T-helper 2 cell treated with Interferon-gamma antibody and Interleukin-4, amounts not matched to agents 5 μg/mL and 100 μg/mL, for 36 hours (primary cell): ENCODE results near the gene GRHPR.
"Not testable (repeated sequence)": the region's sequence is repeated elsewhere in the genome, so short reads cannot be mapped to it uniquely, and the experiment has no call there.

Source experiments
- DNase-seq: peaks from one replicate; pipeline ENCODE4 v3.0.0; 2021; ENCODE audit warnings: low spot score
- H3K27ac Mint-ChIP-seq: one replicate; pipeline ENCODE4 v1.8.0; 2021; ENCODE audit warnings: mild to moderate bottlenecking, mixed read lengths
- H3K27me3 Mint-ChIP-seq: one replicate; pipeline ENCODE4 v1.8.0; 2021; ENCODE audit warnings: low read depth, mixed read lengths
- H3K36me3 Mint-ChIP-seq: one replicate; pipeline ENCODE4 v1.8.0; 2021; ENCODE audit warnings: low read depth, mixed read lengths
- H3K4me1 Mint-ChIP-seq: one replicate; pipeline ENCODE4 v1.8.0; 2021; ENCODE audit warnings: low read depth, mixed read lengths
- H3K4me3 Mint-ChIP-seq: one replicate; pipeline ENCODE4 v1.8.0; 2022; ENCODE audit warnings: mild to moderate bottlenecking, moderate library complexity, mixed read lengths
- H3K9me3 Mint-ChIP-seq: one replicate; pipeline ENCODE4 v1.8.0; 2021; ENCODE audit warnings: mixed read lengths

The GRHPR gene

DNA sequence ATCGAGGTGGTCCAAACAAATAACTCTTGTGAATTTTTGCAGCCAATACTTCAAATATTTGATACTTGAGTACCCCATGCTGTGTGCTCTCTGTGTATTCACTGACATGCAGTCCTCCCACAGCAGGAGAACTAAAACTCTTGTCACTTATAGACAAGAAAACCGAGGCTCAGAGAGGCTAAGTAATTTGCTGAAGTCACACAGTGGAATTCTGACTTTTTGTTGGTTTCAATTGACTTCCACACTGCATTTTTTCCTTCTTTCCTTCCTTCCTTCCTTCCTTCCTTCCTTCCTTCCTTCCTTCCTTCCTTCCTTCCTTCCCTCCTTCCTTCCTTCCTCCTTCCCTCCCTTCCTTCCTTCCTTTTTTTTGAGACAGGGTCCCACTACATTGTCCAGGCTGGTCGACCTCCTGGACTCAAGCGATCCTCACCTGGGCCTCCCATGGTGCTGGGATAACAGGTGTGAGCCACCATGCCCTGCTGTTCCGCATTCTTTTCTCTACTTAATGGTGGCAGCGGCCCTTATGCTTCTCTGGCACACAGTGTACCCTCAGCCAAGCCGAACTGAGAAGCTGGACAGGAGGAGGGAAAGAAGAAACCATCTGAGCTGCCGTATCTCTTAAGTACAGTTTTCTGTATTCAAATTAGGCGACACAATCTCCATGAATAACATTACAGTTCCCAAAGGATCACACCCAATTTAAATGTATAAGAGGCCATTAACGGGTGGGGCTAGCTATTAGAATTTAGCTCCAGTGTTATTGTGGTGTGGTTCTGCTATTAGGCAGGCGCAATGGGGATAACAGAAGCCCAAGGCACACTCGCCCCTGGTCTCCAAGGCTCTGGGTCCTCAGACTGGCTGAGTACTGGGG, 38.4 kb upstream of the GRHPR start:
- DNase-seq, result no peak

DNA sequence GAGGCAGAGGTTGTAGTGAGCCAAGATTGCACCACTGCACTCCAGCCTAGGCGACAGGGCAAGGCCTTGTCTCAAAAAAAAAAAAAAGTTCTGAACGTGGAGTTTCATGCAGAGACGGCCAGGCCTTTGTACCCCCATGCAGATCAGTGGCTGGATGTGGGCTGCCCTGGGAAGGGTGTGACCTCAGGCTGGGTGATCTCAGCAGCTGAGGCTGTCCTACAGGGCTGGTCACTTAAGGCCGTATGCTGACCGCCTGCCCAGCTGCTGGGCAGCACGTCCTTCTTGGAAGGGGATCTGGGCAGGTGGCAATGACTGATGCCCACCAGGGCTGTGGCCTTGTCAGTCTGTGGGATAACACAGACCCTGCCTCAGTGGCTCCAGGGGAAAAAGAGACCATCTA, 37.2 kb upstream of the GRHPR start:
- no peaks in the 10 kb centered on the region for H3K36me3 Mint-ChIP-seq
- no peaks in the 10 kb centered on the region for H3K9me3 Mint-ChIP-seq
- no peaks in the 10 kb centered on the region for H3K4me1 Mint-ChIP-seq
- no peak overlapping the region for H3K4me3 Mint-ChIP-seq
- H3K27ac Mint-ChIP-seq, result no peak overlapping the region
- DNase-seq, result no peak
- H3K27me3 Mint-ChIP-seq, result peaks cover 3% of the 10 kb centered on the region

More for the DNA sequence above, 38.4 kb upstream of the GRHPR start:
- H3K4me3 Mint-ChIP-seq, result no peak overlapping the region
- H3K9me3 Mint-ChIP-seq, result no peaks in the 10 kb centered on the region
- H3K4me1 Mint-ChIP-seq, result no peaks in the 10 kb centered on the region
- no peaks in the 10 kb centered on the region for H3K36me3 Mint-ChIP-seq
- H3K27ac Mint-ChIP-seq, result no peak overlapping the region
- H3K27me3 Mint-ChIP-seq, result peaks cover 7% of the 10 kb centered on the region

DNA sequence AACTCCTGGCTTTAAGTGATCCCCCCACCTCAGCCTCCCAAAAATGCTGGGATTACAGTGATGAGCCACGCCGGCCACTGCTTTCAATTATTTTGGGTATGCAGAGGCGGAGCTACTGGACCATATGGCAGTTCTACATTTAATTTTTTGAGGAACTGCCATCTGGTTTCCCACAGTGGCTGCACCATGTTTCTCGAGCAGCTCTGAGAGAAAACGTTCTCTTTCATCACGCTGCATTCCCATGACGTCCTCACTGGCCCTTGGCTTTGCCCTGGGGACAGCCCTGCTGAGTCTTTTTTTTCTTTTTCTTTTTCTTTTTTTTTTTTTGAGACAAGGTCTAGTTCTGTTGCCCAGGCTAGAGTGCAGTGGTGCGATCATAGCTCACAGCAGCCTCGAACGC, 35.5 kb upstream of the GRHPR start:
- peaks cover 3% of the 10 kb centered on the region for H3K4me1 Mint-ChIP-seq
- no peak overlapping the region for H3K27ac Mint-ChIP-seq
- H3K9me3 Mint-ChIP-seq, result no peaks in the 10 kb centered on the region
- peaks cover 3% of the 10 kb centered on the region for H3K27me3 Mint-ChIP-seq
- DNase-seq, result no peak
- no peak overlapping the region for H3K4me3 Mint-ChIP-seq
- no peaks in the 10 kb centered on the region for H3K36me3 Mint-ChIP-seq

DNA sequence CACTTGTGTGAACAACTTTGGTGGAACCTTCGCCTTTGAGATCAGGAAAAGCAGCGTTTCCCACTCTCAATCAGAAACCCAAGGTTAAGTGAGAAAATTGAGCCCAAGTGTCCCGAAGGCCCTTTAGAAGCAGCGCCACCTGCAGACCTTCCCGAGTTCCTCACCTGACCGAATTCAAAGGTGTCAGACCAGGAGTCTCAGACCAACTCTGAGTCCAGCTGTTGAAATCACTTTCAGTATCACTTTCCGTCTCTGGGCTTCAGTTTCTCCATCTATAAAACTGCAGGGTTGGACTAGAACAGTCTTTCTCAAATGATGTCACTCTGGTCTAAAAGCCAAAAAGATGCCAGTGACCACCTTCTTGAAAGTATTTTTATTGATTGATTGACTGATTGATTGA, 31.7 kb upstream of the GRHPR start:
- Mint-ChIP-seq H3K27ac (no peak overlapping the region), H3K9me3 (no peaks in the 10 kb centered on the region), H3K36me3 (no peaks in the 10 kb centered on the region), H3K4me3 (no peak overlapping the region), H3K4me1 (peaks cover 3% of the 10 kb centered on the region), H3K27me3 (no peaks in the 10 kb centered on the region)
- no peak for DNase-seq

DNA sequence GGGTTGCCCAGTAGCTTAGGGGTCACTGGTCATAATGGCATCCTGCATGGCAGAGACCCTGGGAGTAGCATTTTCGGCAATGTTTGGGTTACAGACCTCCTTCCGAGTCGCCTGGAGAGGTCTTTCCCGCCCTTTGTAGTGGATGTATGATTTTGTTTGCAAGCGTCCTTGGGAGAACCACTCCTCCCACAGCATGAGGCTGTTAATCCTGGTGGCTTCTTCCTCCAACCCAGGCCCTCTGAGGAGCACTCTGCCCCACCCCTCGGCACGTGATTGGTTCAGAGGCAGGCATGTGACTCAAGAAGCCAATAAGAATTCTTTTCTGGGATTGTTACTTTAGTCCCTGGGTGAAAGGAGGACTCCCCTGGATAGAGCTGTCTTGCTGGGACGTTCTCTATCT, 30.2 kb upstream of the GRHPR start:
- DNase-seq, result no peak
- Mint-ChIP-seq H3K9me3 (no peaks in the 10 kb centered on the region), H3K27ac (no peak overlapping the region), H3K4me1 (peaks cover 3% of the 10 kb centered on the region), H3K27me3 (no peaks in the 10 kb centered on the region), H3K36me3 (no peaks in the 10 kb centered on the region), H3K4me3 (no peak overlapping the region)

DNA sequence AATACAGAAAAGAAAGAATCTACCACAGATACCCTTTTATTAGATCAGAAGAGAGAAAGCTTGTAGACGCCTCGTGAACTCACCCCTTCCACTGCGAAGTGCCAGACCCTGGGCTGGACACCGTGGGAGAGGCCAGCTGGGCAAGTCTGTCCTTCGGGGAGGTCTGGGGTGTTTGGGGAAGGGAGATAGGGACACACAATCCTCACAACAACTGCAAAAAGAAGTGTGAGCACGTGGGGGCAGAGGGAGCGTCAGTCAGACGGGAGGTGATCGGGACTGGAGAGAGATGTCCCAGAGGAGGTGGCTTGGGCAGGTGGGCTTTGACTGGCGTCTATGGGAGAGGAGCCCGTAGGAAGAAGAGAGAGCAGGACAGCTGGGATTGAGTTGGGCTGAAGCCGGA, 27.3 kb upstream of the GRHPR start:
- no peak for DNase-seq
- Mint-ChIP-seq H3K27ac (no peak overlapping the region), H3K4me1 (peaks cover 3% of the 10 kb centered on the region), H3K4me3 (no peak overlapping the region), H3K36me3 (no peaks in the 10 kb centered on the region), H3K27me3 (no peaks in the 10 kb centered on the region), H3K9me3 (no peaks in the 10 kb centered on the region)

DNA sequence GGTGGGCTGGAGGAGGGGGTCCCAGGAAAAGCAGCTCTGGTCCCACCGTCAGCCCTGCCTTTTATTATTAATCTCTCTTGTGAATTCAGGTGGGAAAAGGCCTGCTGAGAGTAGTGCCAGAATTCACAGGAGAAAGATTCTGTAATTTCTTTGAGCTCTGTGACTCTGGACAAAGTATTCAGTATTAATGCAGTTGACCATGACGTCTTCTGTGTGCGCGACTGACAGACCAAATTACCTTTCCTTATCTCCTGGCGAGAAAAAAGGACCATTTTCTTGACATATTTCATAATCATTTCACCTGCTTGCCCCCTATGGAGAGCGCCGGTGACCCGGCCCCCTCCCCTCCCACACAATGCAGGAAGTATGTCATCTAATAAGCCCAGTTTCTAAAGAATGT, 26.8 kb upstream of the GRHPR start:
- Mint-ChIP-seq H3K27ac (no peak overlapping the region), H3K4me3 (no peak overlapping the region), H3K4me1 (peaks cover 3% of the 10 kb centered on the region), H3K9me3 (no peaks in the 10 kb centered on the region), H3K36me3 (no peaks in the 10 kb centered on the region), H3K27me3 (no peaks in the 10 kb centered on the region)
- no peak for DNase-seq

DNA sequence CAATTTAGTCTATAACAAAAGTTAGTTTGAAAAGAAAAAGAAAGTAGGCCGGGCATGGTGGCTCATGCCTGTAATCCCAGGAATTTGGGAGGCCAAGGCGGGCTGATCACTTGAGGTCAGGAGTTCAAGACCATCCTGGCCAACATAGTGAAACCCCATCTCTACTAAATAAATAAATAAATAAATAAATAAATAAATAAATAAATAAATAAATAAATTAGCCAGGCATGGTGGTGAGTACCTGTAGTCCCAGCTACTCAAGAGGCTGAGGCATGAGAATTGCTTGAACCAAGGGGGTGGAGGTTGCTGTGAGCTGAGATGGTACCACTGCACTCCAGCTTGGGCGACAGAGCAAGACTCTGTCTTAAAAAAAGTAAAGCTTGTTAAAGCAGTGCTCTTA, 24.5 kb upstream of the GRHPR start:
- H3K4me3 Mint-ChIP-seq, H3K27ac Mint-ChIP-seq, H3K9me3 Mint-ChIP-seq, H3K27me3 Mint-ChIP-seq, H3K4me1 Mint-ChIP-seq, DNase-seq, H3K36me3 Mint-ChIP-seq: not testable (repeated sequence)

DNA sequence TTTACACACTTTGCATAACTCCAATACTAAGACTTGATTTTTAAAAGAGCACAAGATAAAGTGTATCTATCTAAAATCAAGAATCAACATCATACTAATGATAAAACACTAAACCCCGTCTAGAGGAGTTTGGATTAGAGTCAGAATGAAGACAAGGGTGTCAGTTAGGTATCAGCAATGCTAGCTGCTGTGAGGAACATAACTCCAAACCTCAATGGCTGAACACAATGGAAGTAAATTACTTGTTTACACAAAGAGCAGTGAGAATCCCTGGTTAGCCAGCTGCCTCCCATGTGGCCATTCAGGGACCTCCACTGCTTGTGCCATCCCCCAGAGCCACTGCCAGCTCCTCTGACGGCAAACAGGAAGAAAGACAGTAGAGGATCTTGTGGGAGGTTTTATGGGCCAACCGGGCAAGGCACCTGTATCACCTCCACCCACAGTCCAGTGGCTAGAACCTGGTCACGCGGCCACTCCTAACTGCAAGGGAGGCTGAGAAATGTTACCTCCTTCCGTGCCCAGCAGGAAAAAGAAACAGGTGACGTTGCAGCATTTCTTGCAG, 24.0 kb upstream of the GRHPR start:
- Mint-ChIP-seq H3K27me3 (peaks cover 4% of the 10 kb centered on the region), H3K27ac (no peak overlapping the region), H3K4me3 (no peak overlapping the region), H3K36me3 (no peaks in the 10 kb centered on the region), H3K9me3 (no peaks in the 10 kb centered on the region), H3K4me1 (no peaks in the 10 kb centered on the region)
- DNase-seq, result no peak

DNA sequence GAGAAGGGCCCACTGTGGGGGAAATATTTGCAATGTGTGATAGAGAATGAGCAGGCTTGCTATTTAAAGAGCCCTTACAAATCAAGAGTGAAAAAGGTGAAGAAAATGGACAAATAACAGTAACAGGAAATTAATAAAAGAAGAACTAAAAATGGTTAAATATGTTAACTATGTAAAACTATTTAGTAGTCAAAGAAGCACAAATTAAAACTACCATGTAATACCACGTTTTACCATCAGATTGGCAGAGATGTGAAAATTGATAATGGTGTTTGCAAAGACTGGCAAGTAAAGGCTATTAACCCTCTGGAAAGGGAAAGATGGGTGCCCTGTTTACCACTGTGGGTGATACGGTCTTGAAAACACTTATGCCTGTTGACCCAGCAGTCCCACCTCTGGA, 23.2 kb upstream of the GRHPR start:
- Mint-ChIP-seq H3K27me3 (peaks cover 4% of the 10 kb centered on the region), H3K36me3 (no peaks in the 10 kb centered on the region), H3K27ac (no peak overlapping the region), H3K4me3 (no peak overlapping the region), H3K4me1 (no peaks in the 10 kb centered on the region), H3K9me3 (no peaks in the 10 kb centered on the region)
- DNase-seq, result no peak

DNA sequence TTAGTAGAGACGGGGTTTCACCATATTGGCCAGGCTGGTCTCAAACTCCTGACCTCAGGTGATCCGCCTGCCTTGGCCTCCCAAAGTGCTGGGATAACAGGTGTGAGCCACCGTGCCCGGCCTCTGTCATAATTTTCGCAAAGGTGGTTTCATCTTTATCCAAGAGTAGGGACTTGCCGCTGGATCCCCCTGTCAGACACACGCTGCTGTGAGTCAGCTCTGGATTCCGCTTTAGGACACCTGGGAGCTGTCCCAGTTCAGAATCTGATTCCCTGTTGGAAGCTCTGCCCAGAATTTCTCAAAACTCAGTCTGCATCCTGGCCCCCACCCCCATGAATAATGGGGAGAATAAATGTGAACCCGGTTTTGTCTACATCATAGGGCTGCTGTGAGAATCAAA, 17.9 kb upstream of the GRHPR start:
- Mint-ChIP-seq H3K36me3 (no peaks in the 10 kb centered on the region), H3K9me3 (no peaks in the 10 kb centered on the region), H3K27me3 (peaks cover 8% of the 10 kb centered on the region), H3K4me1 (peaks cover 8% of the 10 kb centered on the region), H3K4me3 (no peak overlapping the region), H3K27ac (no peak overlapping the region)
- no peak for DNase-seq

DNA sequence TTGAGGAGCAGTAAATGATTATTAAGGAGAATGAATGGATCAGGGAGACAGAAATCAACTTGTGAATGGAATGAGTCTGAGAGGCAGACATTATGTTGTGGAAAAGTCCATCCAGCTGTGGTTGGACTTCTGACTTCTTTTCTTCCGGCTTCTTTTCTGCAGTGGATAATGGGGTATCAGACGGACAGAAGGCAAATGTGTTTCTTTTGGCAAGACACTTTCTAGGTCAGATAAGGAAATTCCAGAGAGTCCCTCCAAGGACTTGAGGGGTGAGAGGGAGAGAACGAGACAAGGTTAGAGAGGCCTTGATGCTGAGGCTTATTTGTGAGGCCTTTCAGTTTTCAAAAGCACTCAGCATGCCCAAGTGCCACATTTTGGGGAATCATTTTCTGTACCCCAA, 17.1 kb upstream of the GRHPR start:
- Mint-ChIP-seq H3K27me3 (peaks cover 8% of the 10 kb centered on the region), H3K9me3 (no peaks in the 10 kb centered on the region), H3K4me1 (peaks cover 13% of the 10 kb centered on the region), H3K27ac (no peak overlapping the region), H3K4me3 (no peak overlapping the region), H3K36me3 (no peaks in the 10 kb centered on the region)
- DNase-seq, result no peak

DNA sequence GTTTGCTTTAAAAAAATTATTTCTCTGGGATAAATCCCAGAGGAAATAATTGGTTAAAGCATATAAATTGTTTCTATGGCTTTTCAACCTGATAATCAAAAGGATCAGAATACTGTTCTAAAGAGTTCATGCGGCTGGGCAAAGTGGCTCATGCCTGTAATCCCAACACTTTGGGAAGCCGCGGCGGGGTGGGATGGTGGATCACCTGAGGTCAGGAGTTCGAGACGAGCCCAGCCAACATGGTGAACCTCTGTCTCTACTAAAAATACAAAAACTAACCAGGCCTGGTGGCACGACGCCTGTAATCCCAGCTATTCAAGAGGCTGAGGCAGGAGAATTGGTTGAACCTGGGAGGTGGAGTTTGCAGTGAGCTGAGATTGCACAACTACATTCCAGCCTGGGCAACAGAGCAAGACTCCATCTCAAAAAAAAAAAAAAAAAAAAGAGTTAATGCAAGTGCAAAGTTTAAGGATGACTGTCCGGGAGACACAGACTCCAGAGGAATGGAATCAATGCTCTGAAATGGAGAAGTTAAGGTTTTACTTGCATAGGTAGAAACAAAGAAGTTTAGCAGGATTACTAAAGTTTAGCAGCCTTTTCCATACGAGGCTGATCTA, 16.6 kb upstream of the GRHPR start:
- no peaks in the 10 kb centered on the region for H3K9me3 Mint-ChIP-seq
- no peak overlapping the region for H3K4me3 Mint-ChIP-seq
- no peak for DNase-seq
- H3K27me3 Mint-ChIP-seq, result peaks cover 8% of the 10 kb centered on the region
- H3K4me1 Mint-ChIP-seq, result peaks cover 17% of the 10 kb centered on the region
- no peaks in the 10 kb centered on the region for H3K36me3 Mint-ChIP-seq
- no peak overlapping the region for H3K27ac Mint-ChIP-seq

DNA sequence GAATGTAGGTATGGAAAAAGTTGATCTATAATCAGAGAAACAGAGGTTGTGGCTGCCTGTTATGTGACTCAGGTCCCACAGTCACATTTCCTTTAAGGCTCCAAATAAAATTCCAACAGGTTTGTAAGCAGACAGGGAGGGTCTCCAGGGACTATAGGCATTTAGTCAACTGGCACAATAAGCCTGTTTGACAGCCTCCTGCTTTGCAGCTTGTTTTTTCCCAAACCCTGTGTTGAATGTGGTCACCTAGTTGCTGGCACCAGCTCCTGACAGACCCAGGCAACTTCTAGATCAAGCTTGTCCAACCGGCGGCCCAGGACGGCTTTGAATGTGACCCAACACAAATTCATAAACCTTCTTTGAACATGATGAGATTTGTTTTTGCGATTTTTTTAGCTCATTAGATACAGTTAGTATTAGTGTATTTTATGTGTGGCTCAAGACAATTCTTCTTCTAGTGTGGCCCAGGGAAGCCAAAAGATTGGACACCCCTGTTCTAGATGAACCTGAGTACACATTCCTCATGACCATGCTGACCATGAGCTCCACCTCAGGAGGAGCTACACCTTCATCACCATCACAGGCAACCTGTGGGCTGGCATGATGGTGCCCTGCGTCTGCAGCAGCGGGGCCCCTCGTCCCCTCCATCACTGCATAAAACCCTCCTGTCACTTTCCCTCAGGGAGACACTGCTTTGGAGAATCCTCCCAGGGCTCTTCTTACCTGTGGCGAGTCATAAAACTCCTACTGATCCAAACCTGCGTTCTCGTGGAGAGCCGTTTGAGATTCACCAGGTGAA, 15.7 kb upstream of the GRHPR start:
- Mint-ChIP-seq H3K4me1 (peaks cover 20% of the 10 kb centered on the region), H3K4me3 (no peak overlapping the region)

More for the DNA sequence above, 15.7 kb upstream of the GRHPR start:
- Mint-ChIP-seq H3K27ac (no peak overlapping the region), H3K9me3 (no peaks in the 10 kb centered on the region), H3K27me3 (peaks cover 8% of the 10 kb centered on the region), H3K36me3 (no peaks in the 10 kb centered on the region)
- no peak for DNase-seq
